ENCODE data around the gene PDCD10. TPM values are rescaled to one million over a fixed set of nuclear protein-coding genes. Genes with fewer than 3 reads are reported as not detected.

PDCD10 gene
- total RNA-seq, 1 donor from 2014 or later, result 66.2 TPM

GRCh38 chr3:167656821-167657220 is 77.9 kb downstream of the PDCD10 start:
- Mint-ChIP-seq H3K27ac (no peak overlapping the region), H3K9me3 (no peaks in the 10 kb centered on the region), H3K4me3 (no peak overlapping the region), H3K27me3 (ENCODE audit: insufficient read depth) (peaks cover 3% of the 10 kb centered on the region), H3K36me3 (ENCODE audit: low read depth) (no peaks in the 10 kb centered on the region), H3K4me1 (ENCODE audit: low read depth) (no peaks in the 10 kb centered on the region)
- no peak for DNase-seq (ENCODE audit: low spot score)
- intact Hi-C loops (cut with micrococcal nuclease), result no loop called here

GRCh38 chr3:167653760-167654159 is 80.9 kb downstream of the PDCD10 start, which contains the start of gene WDR49:
Gene WDR49 (minus strand): TSS chr3:167653942. CDS start chr3:167653425, 517 bp downstream.
- H3K27me3 Mint-ChIP-seq (ENCODE audit: insufficient read depth), result peaks cover 3% of the 10 kb centered on the region
- H3K9me3 Mint-ChIP-seq, result no peaks in the 10 kb centered on the region
- no peak within 1 kb of the TSS for H3K4me3 Mint-ChIP-seq
- no peak within 1 kb of the TSS for H3K27ac Mint-ChIP-seq
- no peaks in the 10 kb centered on the region for H3K4me1 Mint-ChIP-seq (ENCODE audit: low read depth)
- DNase-seq (ENCODE audit: low spot score), result no peak
- intact Hi-C loops (cut with micrococcal nuclease), result no loop called here
- H3K36me3 Mint-ChIP-seq (ENCODE audit: low read depth), result no peaks in the 10 kb centered on the region

DNA sequence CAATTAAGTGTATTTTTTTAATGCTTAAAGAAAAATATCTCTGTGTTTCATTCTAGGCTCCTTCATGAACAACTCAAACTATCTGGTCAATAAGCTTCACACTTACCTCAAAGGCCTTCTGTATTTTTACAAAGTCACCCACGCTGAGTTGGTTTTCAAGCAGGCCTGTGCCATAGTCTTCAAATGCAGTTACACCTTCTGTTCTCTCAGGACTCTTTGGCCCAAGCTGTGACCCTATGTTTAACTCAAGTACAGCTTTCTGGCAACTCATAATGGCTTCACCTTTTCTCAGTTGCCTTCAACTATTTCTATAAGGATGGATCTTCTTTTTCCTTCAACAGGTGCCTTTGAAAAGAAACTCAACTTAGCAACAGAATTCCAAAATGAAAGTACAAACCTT is 81.5 kb downstream of the PDCD10 start:
- Mint-ChIP-seq H3K27ac (no peak overlapping the region), H3K4me1 (ENCODE audit: low read depth) (no peaks in the 10 kb centered on the region), H3K36me3 (ENCODE audit: low read depth) (no peaks in the 10 kb centered on the region), H3K27me3 (ENCODE audit: insufficient read depth) (peaks cover 3% of the 10 kb centered on the region), H3K9me3 (no peaks in the 10 kb centered on the region), H3K4me3 (no peak overlapping the region)
- intact Hi-C loops (cut with micrococcal nuclease), result no loop called here
- DNase-seq (ENCODE audit: low spot score), result no peak

DNA sequence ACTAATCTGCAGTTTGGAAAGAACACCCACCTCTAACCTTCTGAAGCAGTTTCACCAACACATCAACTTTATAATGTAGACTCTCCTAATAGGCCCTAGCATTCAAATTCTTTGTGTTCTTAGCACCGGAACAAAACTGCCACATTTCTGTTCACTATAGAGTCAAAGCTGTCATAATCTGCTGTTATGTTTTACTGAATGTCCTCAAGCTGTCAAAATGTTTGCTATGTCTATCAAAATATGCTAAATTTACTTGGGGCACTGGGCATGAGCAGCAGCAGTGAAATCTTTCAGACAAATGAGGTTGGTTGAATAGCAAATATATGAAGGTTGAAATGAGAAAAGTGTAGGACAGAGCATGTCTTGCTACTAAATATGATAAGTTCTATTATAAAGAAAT is 82.9 kb downstream of the PDCD10 start:
- H3K36me3 Mint-ChIP-seq (ENCODE audit: low read depth), result no peaks in the 10 kb centered on the region
- H3K27me3 Mint-ChIP-seq (ENCODE audit: insufficient read depth), result no peaks in the 10 kb centered on the region
- DNase-seq (ENCODE audit: low spot score), result no peak
- H3K4me3 Mint-ChIP-seq, result no peak overlapping the region
- intact Hi-C loops (cut with micrococcal nuclease), result no loop called here
- no peaks in the 10 kb centered on the region for H3K4me1 Mint-ChIP-seq (ENCODE audit: low read depth)
- no peak overlapping the region for H3K27ac Mint-ChIP-seq
- H3K9me3 Mint-ChIP-seq, result no peaks in the 10 kb centered on the region

- no peak overlapping the region for H3K27ac Mint-ChIP-seq
- no peaks in the 10 kb centered on the region for H3K4me1 Mint-ChIP-seq (ENCODE audit: low read depth)
- DNase-seq (ENCODE audit: low spot score), result no peak
- intact Hi-C loops (cut with micrococcal nuclease), result no loop called here
- no peaks in the 10 kb centered on the region for H3K27me3 Mint-ChIP-seq (ENCODE audit: insufficient read depth)
- H3K9me3 Mint-ChIP-seq, result peaks cover 2% of the 10 kb centered on the region
- H3K4me3 Mint-ChIP-seq, result no peak overlapping the region
- no peaks in the 10 kb centered on the region for H3K36me3 Mint-ChIP-seq (ENCODE audit: low read depth)
Observed at GRCh38 chr3:167650459-167650858, 84.2 kb downstream of the PDCD10 start.

DNA sequence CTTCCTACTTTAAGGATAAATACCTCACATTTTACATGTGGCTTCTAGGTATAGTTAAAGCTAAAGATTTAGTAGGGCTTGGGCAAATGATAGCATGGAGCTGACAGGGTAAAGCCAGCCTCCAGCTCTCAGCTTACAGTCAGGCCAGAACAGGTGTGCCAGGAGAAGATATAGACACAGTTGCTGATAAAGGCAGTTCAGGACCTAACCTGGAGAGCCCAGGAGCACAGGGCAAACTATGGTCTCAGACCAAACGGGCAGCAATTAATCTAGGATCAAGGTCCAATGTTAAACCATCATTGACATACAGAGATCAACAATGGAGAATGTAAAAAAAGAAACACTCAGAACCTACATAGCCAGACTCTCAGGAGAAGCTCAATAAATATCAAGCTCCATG is 84.9 kb downstream of the PDCD10 start:
- no peaks in the 10 kb centered on the region for H3K4me1 Mint-ChIP-seq (ENCODE audit: low read depth)
- no peak overlapping the region for H3K27ac Mint-ChIP-seq
- no peak overlapping the region for H3K4me3 Mint-ChIP-seq
- no peaks in the 10 kb centered on the region for H3K27me3 Mint-ChIP-seq (ENCODE audit: insufficient read depth)
- H3K36me3 Mint-ChIP-seq (ENCODE audit: low read depth), result no peaks in the 10 kb centered on the region
- DNase-seq (ENCODE audit: low spot score), result no peak
- intact Hi-C loops (cut with micrococcal nuclease), result no loop called here
- peaks cover 3% of the 10 kb centered on the region for H3K9me3 Mint-ChIP-seq

DNA sequence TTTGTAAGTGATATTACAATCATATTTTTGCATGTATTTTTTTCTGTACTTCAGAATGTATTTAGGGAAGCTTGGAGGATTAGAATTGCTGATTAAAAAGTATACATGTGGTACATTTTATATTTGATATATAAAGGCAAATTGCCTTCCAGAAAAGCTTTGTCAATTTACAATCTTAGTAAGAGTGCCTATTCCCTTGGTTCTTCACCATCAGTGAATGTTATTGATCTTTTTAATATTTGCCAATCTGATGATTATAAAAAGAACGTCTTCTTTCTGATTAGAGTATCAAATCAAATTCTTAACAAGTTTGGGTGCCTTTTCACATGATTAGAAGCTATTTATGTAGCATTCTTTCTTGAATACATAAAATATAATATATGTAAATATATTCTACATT is 90.1 kb downstream of the PDCD10 start:
- Mint-ChIP-seq H3K4me3 (no peak overlapping the region), H3K36me3 (ENCODE audit: low read depth) (no peaks in the 10 kb centered on the region), H3K27ac (no peak overlapping the region), H3K27me3 (ENCODE audit: insufficient read depth) (no peaks in the 10 kb centered on the region), H3K4me1 (ENCODE audit: low read depth) (no peaks in the 10 kb centered on the region), H3K9me3 (peaks cover 3% of the 10 kb centered on the region)
- intact Hi-C loops (cut with micrococcal nuclease), result no loop called here
- no peak for DNase-seq (ENCODE audit: low spot score)

Other genes starting within 250 kb of the PDCD10 start
- not detected in 2 replicates for gene WDR49, start 81.0 kb downstream of the PDCD10 start, total RNA-seq
- 0.70 and 0.71 TPM in 2 replicates for gene SERPINI1, start 829 bp upstream of the PDCD10 start, total RNA-seq